Stimulated activated CD8-positive, alpha-beta memory T cell treated with anti-CD3 and anti-CD28 coated beads, Interleukin-12 subunit alpha, Interleukin-12 subunit beta, amount 100 ng/mL, for 24 hours (primary cell): ENCODE measurements around the gene CCNF.

Experiments used
- DNase-seq: peaks from one replicate; pipeline ENCODE4 v3.0.0-alpha.2; 2020; ENCODE audit errors: extremely low read depth

The CCNF gene

GRCh38 chr16:2485811-2486507 lies 56.7 kb downstream of the CCNF start:
- DNase-seq: no peak

- DNase-seq: no peak
These were observed 57.6 kb downstream of the CCNF start for GRCh38 chr16:2486645-2487516.

- DNase-seq: no peak
These were observed 58.2 kb downstream of the CCNF start for GRCh38 chr16:2487517-2487842.

- DNase-seq: no peak
These were observed 58.8 kb downstream of the CCNF start for GRCh38 chr16:2487903-2488531.

GRCh38 chr16:2489581-2489980 lies 60.3 kb downstream of the CCNF start:
- DNase-seq: no peak

- DNase-seq: no peak
These were observed 61.2 kb downstream of the CCNF start for GRCh38 chr16:2490190-2491105.

GRCh38 chr16:2492292-2492691 lies 63.0 kb downstream of the CCNF start:
- DNase-seq: no peak

- no peak for DNase-seq
These were observed 64.4 kb downstream of the CCNF start for GRCh38 chr16:2493605-2494004.

GRCh38 chr16:2494616-2495015 lies 65.4 kb downstream of the CCNF start:
- no peak for DNase-seq

- no peak for DNase-seq
These were observed 65.8 kb downstream of the CCNF start for GRCh38 chr16:2495041-2495440.

- no peak for DNase-seq
These were observed 67.2 kb downstream of the CCNF start for GRCh38 chr16:2496223-2497115.

GRCh38 chr16:2497116-2497630 lies 67.9 kb downstream of the CCNF start:
- no peak for DNase-seq

- DNase-seq: no peak
These were observed 68.6 kb downstream of the CCNF start for GRCh38 chr16:2497695-2498484.

GRCh38 chr16:2498531-2499253 lies 69.4 kb downstream of the CCNF start:
- no peak for DNase-seq

GRCh38 chr16:2499454-2499853 lies 70.2 kb downstream of the CCNF start:
- no peak for DNase-seq

- no peak for DNase-seq
These were observed 70.7 kb downstream of the CCNF start for GRCh38 chr16:2499890-2500429.

- DNase-seq: no peak
These were observed 71.2 kb downstream of the CCNF start for GRCh38 chr16:2500430-2500917.

- DNase-seq: no peak
These were observed 71.9 kb downstream of the CCNF start for GRCh38 chr16:2500918-2501750.
